H1 (cell line): Measurements from ENCODE around the gene GJB3. TPM values are rescaled to one million over a fixed set of nuclear protein-coding genes. Genes with fewer than 3 reads are reported as not detected.
A peak's percentile ranks its signal among the peaks of the same experiment; 100 is the strongest.

Source experiments
- CTCF ChIA-PET: fragments of 300-600 bp; sonication (Branson Sonifier 250); formaldehyde crosslinking; loops from one replicate; lab custom pipeline; 2021; ENCODE audit not compliant: partially characterized antibody; lab: Charles Lee
- POLR2A ChIA-PET: fragments of 300-600 bp; sonication (Branson Sonifier 250); formaldehyde crosslinking; loops from one replicate; lab custom pipeline; 2021; ENCODE audit warnings: inconsistent platforms; ENCODE audit not compliant: partially characterized antibody; lab: Charles Lee
- DNase-seq, 2 experiments: peaks; one replicate each; pipeline versions ENCODE4 v3.0.0 to v3.0.0-alpha.2; 2010 to 2022; ENCODE audit warnings: low spot score in 2 of 2, low read depth in 1 of 2, mixed read lengths in 1 of 2
- FAIRE-seq: peaks from 2 replicates; lab custom pipeline; 2011; peaks lifted over from hg19 to GRCh38; lab: Jason Lieb, UNC
- H2AFZ ChIP-seq: 2 replicates; pipeline ENCODE4 v1.8.1; 2012; ENCODE audit warnings: low read length, inconsistent platforms
- H2AK5ac ChIP-seq: 2 replicates; pipeline ENCODE4 v1.6.1; 2013; ENCODE audit warnings: low read depth, low read length
- H2BK120ac ChIP-seq: replicated peaks from 2 replicates; pipeline ENCODE3; 2013; ENCODE audit warnings: low read depth, low read length, inconsistent platforms
- H2BK12ac ChIP-seq: 2 replicates; pipeline ENCODE4 v1.6.1; 2013; ENCODE audit warnings: low read depth, low read length
- H2BK15ac ChIP-seq: 2 replicates; pipeline ENCODE4 v1.6.1; 2013; ENCODE audit warnings: low read length
- H2BK20ac ChIP-seq: 2 replicates; pipeline ENCODE4 v1.6.1; 2013; ENCODE audit warnings: low read length
- H2BK5ac ChIP-seq: 2 replicates; pipeline ENCODE4 v1.6.1; 2013; ENCODE audit warnings: low read depth, low read length
- H3K14ac ChIP-seq: 2 replicates; pipeline ENCODE4 v1.6.1; 2013; ENCODE audit warnings: inconsistent platforms; ENCODE audit not compliant: insufficient read length
- H3K18ac ChIP-seq: 2 replicates; pipeline ENCODE4 v1.6.1; 2013; ENCODE audit warnings: low read length; ENCODE audit errors: extremely low read depth
- H3K23ac ChIP-seq: 2 replicates; pipeline ENCODE4 v1.6.1; 2013; ENCODE audit warnings: inconsistent platforms; ENCODE audit not compliant: insufficient read length
- H3K23me2 ChIP-seq: 2 replicates; pipeline ENCODE4 v1.6.1; 2013; ENCODE audit warnings: low read depth, low read length
- H3K27ac ChIP-seq: 2 replicates; pipeline ENCODE4 v1.6.1; 2011; ENCODE audit warnings: low read depth, low read length, inconsistent platforms
- H3K27me3 ChIP-seq, 4 experiments: replicated peaks in 1 of 4; 1 replicate in 1 of 4; 2 replicates in 3 of 4; pipeline versions ENCODE4 v1.6.1 to v1.8.1; 2011 to 2013; ENCODE audit warnings: low read length in 3 of 4, mild to moderate bottlenecking in 3 of 4, inconsistent platforms in 2 of 4, mixed read lengths in 2 of 4, moderate library complexity in 1 of 4; ENCODE audit not compliant: control insufficient read depth in 3 of 4, insufficient read depth in 3 of 4; ENCODE audit errors: extremely low read depth in 1 of 4
- H3K36me3 ChIP-seq, 4 experiments: 2 replicates each; pipeline versions ENCODE4 v1.6.1 to v1.8.1; 2011 to 2013; ENCODE audit warnings: mild to moderate bottlenecking in 4 of 4, low read length in 3 of 4, moderate library complexity in 2 of 4, control low read depth in 1 of 4, inconsistent platforms in 1 of 4; ENCODE audit not compliant: insufficient read depth in 4 of 4, control insufficient read depth in 2 of 4
- H3K4ac ChIP-seq: replicated peaks from 2 replicates; pipeline ENCODE3; 2013; ENCODE audit warnings: low read length, low read depth, mixed read lengths, inconsistent platforms; ENCODE audit not compliant: insufficient read length
- H3K4me1 ChIP-seq, 4 experiments: replicated peaks in 1 of 4; 1 replicate in 1 of 4; 2 replicates in 3 of 4; pipeline versions ENCODE4 v1.6.1 to v1.8.1; 2011 to 2013; ENCODE audit warnings: low read length in 3 of 4, inconsistent platforms in 2 of 4, mixed read lengths in 1 of 4; ENCODE audit not compliant: insufficient read depth in 4 of 4, control insufficient read depth in 3 of 4
- H3K4me2 ChIP-seq, 2 experiments: 2 replicates each; pipeline versions ENCODE4 v1.6.1 to v1.8.1; 2011 to 2013; ENCODE audit warnings: low read depth in 2 of 2, low read length in 2 of 2, control low read depth in 1 of 2, inconsistent platforms in 1 of 2, mild to moderate bottlenecking in 1 of 2; ENCODE audit not compliant: insufficient read depth in 1 of 2
- H3K4me3 ChIP-seq, 4 experiments: fragments of 200-600, 300-600 bp in 1 of 4; sonication (generic), shearing (Covaris generic), sonication (Bioruptor Twin) in 1 of 4; 2 replicates each; pipeline versions ENCODE4 v1.5.1 to v1.8.1; 2011 to 2016; ENCODE audit warnings: low read length in 4 of 4, low read depth in 3 of 4, control low read depth in 2 of 4, inconsistent platforms in 2 of 4, mild to moderate bottlenecking in 2 of 4, mixed read lengths in 1 of 4, moderate library complexity in 1 of 4; ENCODE audit not compliant: insufficient read depth in 2 of 4; ENCODE audit errors: extremely low read depth in 1 of 4
- H3K56ac ChIP-seq: replicated peaks from 2 replicates; pipeline ENCODE3; 2013; ENCODE audit warnings: low read depth, mild to moderate bottlenecking, mixed read lengths, low read length, inconsistent platforms; ENCODE audit not compliant: insufficient read length
- H3K79me1 ChIP-seq: 2 replicates; pipeline ENCODE4 v1.6.1; 2013; ENCODE audit warnings: low read depth, low read length, control low read depth
- H3K79me2 ChIP-seq, 2 experiments: 2 replicates each; pipeline versions ENCODE4 v1.6.1 to v1.8.1; 2012 to 2013; ENCODE audit warnings: low read length in 2 of 2, mild to moderate bottlenecking in 2 of 2, inconsistent platforms in 1 of 2; ENCODE audit not compliant: insufficient read depth in 2 of 2, control insufficient read depth in 1 of 2
- H3K9ac ChIP-seq, 4 experiments: replicated peaks in 1 of 4; 1 replicate in 1 of 4; 2 replicates in 3 of 4; pipeline versions ENCODE4 v1.6.1 to v1.8.1; 2011 to 2013; ENCODE audit warnings: low read depth in 3 of 4, low read length in 3 of 4, control low read depth in 2 of 4, mild to moderate bottlenecking in 2 of 4, moderate library complexity in 2 of 4, inconsistent platforms in 1 of 4; ENCODE audit errors: extremely low read depth in 1 of 4
- H3K9me3 ChIP-seq, 2 experiments: 2 replicates each; pipeline versions ENCODE4 v1.6.1 to v1.8.1; 2012 to 2013; ENCODE audit warnings: mild to moderate bottlenecking in 2 of 2, moderate library complexity in 2 of 2, control low read depth in 1 of 2, inconsistent platforms in 1 of 2, low read depth in 1 of 2, low read length in 1 of 2, mixed read lengths in 1 of 2; ENCODE audit not compliant: insufficient read depth in 2 of 2
- H4K20me1 ChIP-seq, 2 experiments: replicated peaks in 1 of 2; 2 replicates each; pipeline versions ENCODE3 to v1.8.1; 2011 to 2013; ENCODE audit warnings: inconsistent platforms in 2 of 2, low read length in 2 of 2, mild to moderate bottlenecking in 1 of 2; ENCODE audit not compliant: insufficient read depth in 2 of 2, control insufficient read depth in 1 of 2
- H4K5ac ChIP-seq: 2 replicates; pipeline ENCODE4 v1.6.1; 2013; ENCODE audit warnings: low read length, low read depth, mixed read lengths, inconsistent platforms; ENCODE audit not compliant: insufficient read length
- H4K8ac ChIP-seq: 2 replicates; pipeline ENCODE4 v1.8.0; 2013; ENCODE audit warnings: mild to moderate bottlenecking, moderate library complexity, low read length, inconsistent platforms; ENCODE audit not compliant: insufficient read depth; ENCODE audit errors: extremely low read depth
- H4K91ac ChIP-seq: replicated peaks from 2 replicates; pipeline ENCODE3; 2013; ENCODE audit warnings: low read length, mixed read lengths, inconsistent platforms; ENCODE audit not compliant: insufficient read length
- CTBP2 ChIP-seq: IDR thresholded peaks from 2 replicates; pipeline ENCODE4 v1.7.0; 2011; ENCODE audit warnings: borderline replicate concordance, mild to moderate bottlenecking, moderate library complexity, mixed read lengths, low read length; ENCODE audit not compliant: insufficient read depth, insufficient read length
- EZH2 ChIP-seq: fragments of 200-600 bp; sonication (generic); IDR thresholded peaks from 2 replicates; pipeline ENCODE4 v1.7.1; 2012; ENCODE audit warnings: low read depth, mild to moderate bottlenecking, moderate library complexity, low read length, inconsistent platforms; ENCODE audit not compliant: severe bottlenecking
- JUN ChIP-seq: IDR thresholded peaks from 2 replicates; pipeline ENCODE4 v1.6.1; 2011; ENCODE audit warnings: low read depth, mild to moderate bottlenecking, improper control_type of control experiment, low read length
- KDM4A ChIP-seq: IDR thresholded peaks from one replicate; pipeline ENCODE4 v1.7.1; 2012; ENCODE audit warnings: low read depth, mild to moderate bottlenecking, moderate library complexity, low read length, inconsistent platforms; ENCODE audit not compliant: severe bottlenecking
- POLR2AphosphoS5 ChIP-seq: IDR thresholded peaks from 2 replicates; pipeline ENCODE4 v1.6.1; 2011; ENCODE audit warnings: low read depth, low read length
- RBBP5 ChIP-seq: IDR thresholded peaks from 2 replicates; pipeline ENCODE4 v1.7.1; 2012; ENCODE audit warnings: low read depth, mild to moderate bottlenecking, inconsistent platforms, low read length, moderate library complexity, borderline replicate concordance
- SAP30 ChIP-seq: fragments of 300-600 bp; sonication (generic); IDR thresholded peaks from 2 replicates; pipeline ENCODE4 v1.7.1; 2012; ENCODE audit warnings: low read length, moderate library complexity, mild to moderate bottlenecking, inconsistent platforms; ENCODE audit not compliant: insufficient read depth, insufficient replicate concordance
- ZNF274 ChIP-seq: IDR thresholded peaks from 2 replicates; pipeline ENCODE4 v1.7.0; 2012; ENCODE audit warnings: low read length, borderline replicate concordance; ENCODE audit errors: extremely low read depth
- WGBS, 2 experiments: shearing (Covaris generic) in 1 of 2; methylation state at CpG; one replicate each; pipeline versions ENCODE4 v1.1.6 to v1.1.7; 2013 to 2015; ENCODE audit warnings: low lambda C conversion rate in 2 of 2, mixed read lengths in 2 of 2, inconsistent platforms in 1 of 2, low coverage in 1 of 2, missing lambda C conversion rate in 1 of 2; ENCODE audit not compliant: insufficient replicate concordance in 2 of 2, insufficient coverage in 1 of 2, insufficient read length in 1 of 2; ENCODE audit errors: extremely low coverage in 1 of 2, missing lambda C conversion rate in 1 of 2; 5-methylcytosine and 5-hydroxymethylcytosine counted together
- polyA plus RNA-seq, 7 experiments: library from polyadenylated mRNA; depleted of rRNA in 3 of 7; stranded (reverse) in 5 of 7; unstranded in 2 of 7; fragments of >200 nt in 5 of 7; fragments of 200-250 nt in 2 of 7; gene quantifications; 1 replicate in 5 of 7; 2 replicates in 1 of 7; 4 replicates in 1 of 7; pipeline versions ENCODE4 v1.2.1 to v1.2.3, GENCODE V29; 2011 to 2013; ENCODE audit warnings: missing spikeins in 2 of 7, mixed read lengths in 2 of 7
- total RNA-seq: library from RNA; stranded (reverse); fragmentation: NEBNext Ultra II Directional; extraction: Animal tissue kit (Norgen Biotek cat#: 25700); gene quantifications from 2 replicates; pipeline ENCODE4 v1.2.1, GENCODE V29; 2021

The GJB3 gene
- total and polyA plus RNA-seq, 2 of the 8 experiments (the other 6 are each of a cell fraction or from before 2014, with no cell fraction given), result 0.93 to 1.6 TPM

DNA sequence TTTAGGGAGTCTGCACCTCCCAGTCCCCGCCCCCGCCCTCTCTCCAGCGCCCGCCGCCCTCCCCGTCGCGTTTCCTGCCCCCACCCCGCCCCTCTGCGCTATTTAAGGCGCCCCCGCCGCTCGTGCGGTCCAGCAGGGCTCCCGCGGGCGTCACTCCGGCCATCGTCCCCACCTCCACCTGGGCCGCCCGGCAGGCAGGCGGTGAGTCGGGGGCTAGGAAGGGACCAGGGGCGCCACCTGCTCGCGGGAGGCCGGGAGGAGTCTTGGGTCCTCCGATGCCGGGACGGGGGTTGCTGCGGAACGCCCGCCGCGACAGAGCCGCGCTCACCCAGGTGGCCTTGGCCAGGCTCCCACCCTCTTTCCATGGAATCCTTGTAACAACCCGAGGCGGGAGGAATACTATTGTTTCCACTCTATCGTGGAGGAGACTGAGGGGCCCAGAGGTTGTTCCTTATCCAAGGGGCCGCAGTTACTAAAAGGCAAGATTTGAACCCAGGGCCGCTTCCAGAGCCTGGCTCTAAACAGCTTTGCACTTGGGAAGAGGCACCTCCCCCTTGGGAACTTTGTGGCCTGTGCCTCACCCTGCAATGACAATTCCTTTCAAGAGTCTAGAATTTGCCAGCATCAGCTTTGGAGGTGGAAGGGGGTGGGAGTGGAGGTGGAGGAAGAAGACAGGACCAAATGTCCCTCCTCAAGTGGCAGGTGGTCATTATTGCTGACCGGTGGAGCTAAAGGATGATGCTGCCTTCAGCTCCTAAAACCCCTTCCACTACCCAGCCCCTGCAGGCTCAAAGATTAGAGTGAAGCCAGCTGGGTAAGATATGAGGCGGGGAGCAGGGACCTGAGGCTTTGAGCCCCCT, 12.1 kb downstream of the GJB3 start, which contains the start of gene GJA4:
Gene GJA4, plus strand, starts transcription at position 132 of the 860 bp plus-strand sequence. CDS start 1,215 bp downstream, outside the sequence.
- H2BK12ac ChIP-seq, result peak within 1 kb of the TSS; percentile 68; the same call in 1 of the 2 replicates
- no peak for FAIRE-seq
- H3K18ac ChIP-seq, result peak within 1 kb of the TSS; percentile 48
- H3K27me3 ChIP-seq, result peaks cover 0 to 13% (median 10%) of the 10 kb centered on the region in 4 experiments; a peak in 4 of 7 replicates
- POLR2A ChIA-PET, result no interaction called here
- H2BK20ac ChIP-seq, result peak within 1 kb of the TSS; percentile 86
- H2AFZ ChIP-seq, result peak within 1 kb of the TSS; percentile 20; the same call in 1 of the 2 replicates
- 20% methylated on average over 20 of the region's 45 CpGs; no CpG with 5 or more reads in 1 of the 2 experiments for WGBS, 2 experiments
- CTCF ChIA-PET, result interaction anchor here (12.6 kb wide), 1 partner anchor 54 kb away, joined by 230 read pairs; no protein-coding TSS in a partner anchor
- peak within 1 kb of the TSS; percentile 66 to 70 for H3K4me2 ChIP-seq
- no peak within 1 kb of the TSS for H3K27ac ChIP-seq
- peak within 1 kb of the TSS; percentile 81; the same call in 1 of the 2 replicates for H2BK15ac ChIP-seq
- H3K14ac ChIP-seq, result no peak within 1 kb of the TSS
- no peaks in the 10 kb centered on the region for H3K79me1 ChIP-seq
- no peaks in the 10 kb centered on the region for H4K20me1 ChIP-seq
- H2BK5ac ChIP-seq, result no peak within 1 kb of the TSS; the same call in 1 of the 2 replicates
- H3K23me2 ChIP-seq, result no peaks in the 10 kb centered on the region; the same call in 1 of the 2 replicates
- no peak within 1 kb of the TSS for H3K4ac ChIP-seq
- H2BK120ac ChIP-seq, result no peak within 1 kb of the TSS
- H3K4me1 ChIP-seq, result peaks cover 0 to 12% (median 7%) of the 10 kb centered on the region in 4 experiments; a peak in 4 of 7 replicates
- H4K8ac ChIP-seq, result peak within 1 kb of the TSS; percentile 60; the same call in 1 of the 2 replicates
- no peaks in the 10 kb centered on the region for H3K79me2 ChIP-seq
- H3K9me3 ChIP-seq, result no peaks in the 10 kb centered on the region
- peak within 1 kb of the TSS; percentile 15; the same call in 1 of the 2 replicates for H2AK5ac ChIP-seq
- no peak for DNase-seq
- H3K4me3 ChIP-seq, result peak within 1 kb of the TSS; percentile 31 to 63 (median 44); a peak in 7 of 8 replicates
- no peaks in the 10 kb centered on the region for H3K36me3 ChIP-seq
- no peak within 1 kb of the TSS; a peak in 1 of 7 replicates for H3K9ac ChIP-seq
- no peak within 1 kb of the TSS for H3K56ac ChIP-seq
- H4K5ac ChIP-seq, result no peak within 1 kb of the TSS
- H3K23ac ChIP-seq, result no peak within 1 kb of the TSS
- H4K91ac ChIP-seq, result no peak within 1 kb of the TSS
- no peak for TF ChIP-seq POLR2AphosphoS5
- no peak for TF ChIP-seq CTBP2
- peak; percentile 25 for TF ChIP-seq EZH2
- no peak for TF ChIP-seq JUN
- TF ChIP-seq KDM4A, result peak; percentile 65
- TF ChIP-seq ZNF274, result no peak
- TF ChIP-seq RBBP5, result peak; percentile 44; the same call in 1 of the 2 replicates
- TF ChIP-seq SAP30, result no peak
- TF ChIP-seq, all 59 proteins: peak for 3
